SK-N-SH treated with all-trans-retinoic acid at 6 μM for 48 hours (cell line): ENCODE data around the gene ZMIZ1.

Source experiments
- ARNTL ChIP-seq: fragments of 450-650 bp; formaldehyde crosslinking; IDR thresholded peaks from 2 replicates; pipeline ENCODE4 v1.5.0; 2020; ENCODE audit warnings: low read depth, mild to moderate bottlenecking, moderate library complexity, borderline replicate concordance
- CREB5 ChIP-seq: fragments of 250-450 bp; sonication (Bioruptor Pico); IDR thresholded peaks from 2 replicates; pipeline ENCODE4 v1.5.1; 2020; ENCODE audit warnings: low read depth, mild to moderate bottlenecking, moderate library complexity
- CSDC2 ChIP-seq: fragments of 250-450 bp; sonication (Bioruptor Pico); IDR thresholded peaks from 2 replicates; pipeline ENCODE4 v1.5.0; 2020; ENCODE audit warnings: mild to moderate bottlenecking, moderate library complexity
- CSRNP3 ChIP-seq: fragments of 250-450 bp; sonication (Bioruptor Pico); IDR thresholded peaks from 2 replicates; pipeline ENCODE4 v1.5.1; 2021; ENCODE audit warnings: mild to moderate bottlenecking, moderate library complexity
- GLIS3 ChIP-seq: fragments of 250-450 bp; sonication (Bioruptor Pico); IDR thresholded peaks from 2 replicates; pipeline ENCODE4 v1.5.0; 2020; ENCODE audit warnings: mild to moderate bottlenecking, moderate library complexity
- PATZ1 ChIP-seq: fragments of 250-450 bp; sonication (Bioruptor Pico); IDR thresholded peaks from 2 replicates; pipeline ENCODE4 v1.8.0; 2020; ENCODE audit warnings: mild to moderate bottlenecking, moderate library complexity, borderline replicate concordance
- POU6F1 ChIP-seq: fragments of 250-450 bp; sonication (Bioruptor Pico); IDR thresholded peaks from 2 replicates; pipeline ENCODE4 v1.8.0; 2021; ENCODE audit warnings: low read depth, mild to moderate bottlenecking, moderate library complexity, borderline replicate concordance
- PPARA ChIP-seq: fragments of 250-450 bp; sonication (Bioruptor Pico); IDR thresholded peaks from 2 replicates; pipeline ENCODE4 v1.5.0; 2020; ENCODE audit warnings: mild to moderate bottlenecking, borderline replicate concordance
- RARB ChIP-seq: fragments of 250-450 bp; sonication (Bioruptor Pico); IDR thresholded peaks from 2 replicates; pipeline ENCODE4 v1.8.0; 2021; ENCODE audit warnings: mild to moderate bottlenecking, moderate library complexity
- SNAI2 ChIP-seq: fragments of 250-450 bp; sonication (Bioruptor Pico); IDR thresholded peaks from 2 replicates; pipeline ENCODE4 v1.5.0; 2020; ENCODE audit warnings: mild to moderate bottlenecking, moderate library complexity
- TSHZ2 ChIP-seq: fragments of 250-450 bp; sonication (Bioruptor Pico); IDR thresholded peaks from 2 replicates; pipeline ENCODE4 v1.5.0; 2020; ENCODE audit warnings: mild to moderate bottlenecking, moderate library complexity
- ZC3H10 ChIP-seq: fragments of 250-450 bp; sonication (Bioruptor Pico); IDR thresholded peaks from 2 replicates; pipeline ENCODE4 v1.5.1; 2021; ENCODE audit warnings: mild to moderate bottlenecking, moderate library complexity
- ZFP3 ChIP-seq: fragments of 250-450 bp; sonication (Bioruptor Pico); IDR thresholded peaks from 2 replicates; pipeline ENCODE4 v1.5.0; 2020; ENCODE audit warnings: mild to moderate bottlenecking, moderate library complexity
- ZFP30 ChIP-seq: fragments of 450-650 bp; formaldehyde crosslinking; IDR thresholded peaks from 2 replicates; pipeline ENCODE4 v1.5.0; 2022; ENCODE audit warnings: mild to moderate bottlenecking, moderate library complexity

- TF ChIP-seq ZFP3 (CRISPR knock-in tag) (no peak), CSRNP3 (CRISPR knock-in tag) (no peak), CREB5 (CRISPR knock-in tag) (no peak), TSHZ2 (no peak), CSDC2 (CRISPR knock-in tag) (no peak), POU6F1 (CRISPR knock-in tag) (no peak), PATZ1 (CRISPR knock-in tag) (no peak), RARB (CRISPR knock-in tag) (no peak), ZFP30 (CRISPR knock-in tag) (no peak), ARNTL (CRISPR knock-in tag) (no peak), SNAI2 (CRISPR knock-in tag) (no peak), ZC3H10 (CRISPR knock-in tag) (no peak), PPARA (CRISPR knock-in tag) (no peak), GLIS3 (CRISPR knock-in tag) (no peak)
These were observed 121.2 kb downstream of the ZMIZ1 start for GRCh38 chr10:79189853-79190435.
